GM12891 (cell line): ENCODE data around the gene CADM2.

Experiments
- POLR2A ChIP-seq: IDR thresholded peaks from 2 replicates; pipeline ENCODE4 v1.6.1; 2011; ENCODE audit warnings: low read depth, low read length, control low read depth
- POLR2AphosphoS5 ChIP-seq: IDR thresholded peaks from 2 replicates; pipeline ENCODE4 v1.6.1; 2011; ENCODE audit warnings: low read depth, low read length, control low read depth
- POU2F2 ChIP-seq: IDR thresholded peaks from 2 replicates; pipeline ENCODE4 v1.6.1; 2011; ENCODE audit warnings: low read depth, mild to moderate bottlenecking, control low read depth, low read length, moderate library complexity

GRCh38 chr3:85364296-85364909, 405.6 kb downstream of the CADM2 start:
- TF ChIP-seq POLR2AphosphoS5 = no peak
- TF ChIP-seq POLR2A = no peak
- no peak for TF ChIP-seq POU2F2
